Tibial nerve (tissue), 4 donors: Measurements from ENCODE around the gene ZNF474. TPM values are rescaled to one million over a fixed set of nuclear protein-coding genes. Genes with fewer than 3 reads are reported as not detected.

Experiments
- DNase-seq, 2 donors: peaks; one replicate each; pipeline ENCODE4 v3.0.0-alpha.2; 2019; ENCODE audit warnings: low spot score in 2 of 2
- H3K27ac ChIP-seq, 4 donors: fragments of 200-600 bp; sonication (generic) in 3 of 4; one replicate each; pipeline ENCODE4 v1.5.1; 2017 to 2019; ENCODE audit warnings: mild to moderate bottlenecking in 1 of 4
- H3K27me3 ChIP-seq, 2 donors: fragments of 200-600 bp; sonication (generic) in 1 of 2; one replicate each; pipeline versions ENCODE4 v1.5.1 to v1.6.0; 2017 to 2019
- H3K36me3 ChIP-seq, 3 donors: fragments of 200-600 bp; sonication (generic); one replicate each; pipeline ENCODE4 v1.5.1; 2018 to 2019
- H3K4me1 ChIP-seq, 4 donors: fragments of 200-600 bp; sonication (generic) in 3 of 4; one replicate each; pipeline ENCODE4 v1.5.1; 2017 to 2019
- H3K4me3 ChIP-seq, 4 donors: fragments of 200-600 bp; sonication (generic) in 3 of 4; one replicate each; pipeline ENCODE4 v1.5.1; 2017 to 2019; ENCODE audit warnings: mild to moderate bottlenecking in 1 of 4, moderate library complexity in 1 of 4
- H3K9me3 ChIP-seq, 4 donors: fragments of 200-600 bp; sonication (generic) in 3 of 4; one replicate each; pipeline ENCODE4 v1.5.1; 2017 to 2019
- EP300 ChIP-seq, 2 donors: sonication (generic); formaldehyde crosslinking; IDR thresholded peaks; one replicate each; pipeline ENCODE4 v1.6.1; 2017; ENCODE audit warnings: antibody characterized with exemption in 2 of 2, mild to moderate bottlenecking in 1 of 2
- POLR2A ChIP-seq, 2 donors: fragments of 450-650 bp; IDR thresholded peaks; one replicate each; pipeline ENCODE4 v1.6.1; 2017; ENCODE audit warnings: antibody characterized with exemption in 2 of 2, mild to moderate bottlenecking in 2 of 2, moderate library complexity in 2 of 2
- WGBS, 2 donors: methylation state at CpG; one replicate each; pipeline ENCODE4 v1.1.5; 2018; 5-methylcytosine and 5-hydroxymethylcytosine counted together
- total RNA-seq, 4 donors: library from RNA; depleted of rRNA; stranded (reverse); fragments of >200 nt; gene quantifications; one replicate each; pipeline ENCODE4 v1.1.0, GENCODE V29; 2016
- TF ChIP-seq, protein P1 (sequence below), 5 experiments: fragments of 200-600 bp in 3 of 5; fragments of 450-650 bp in 2 of 5; sonication (generic) in 3 of 5; IDR thresholded peaks; one replicate each; pipeline ENCODE4 v1.5.1; 2016 to 2019; ENCODE audit warnings: antibody characterized with exemption in 5 of 5, mild to moderate bottlenecking in 3 of 5, moderate library complexity in 2 of 5

Gene ZNF474
- total RNA-seq, 4 donors from 2014 or later, result 1.5 to 1.8 TPM; not detected in 2

DNA sequence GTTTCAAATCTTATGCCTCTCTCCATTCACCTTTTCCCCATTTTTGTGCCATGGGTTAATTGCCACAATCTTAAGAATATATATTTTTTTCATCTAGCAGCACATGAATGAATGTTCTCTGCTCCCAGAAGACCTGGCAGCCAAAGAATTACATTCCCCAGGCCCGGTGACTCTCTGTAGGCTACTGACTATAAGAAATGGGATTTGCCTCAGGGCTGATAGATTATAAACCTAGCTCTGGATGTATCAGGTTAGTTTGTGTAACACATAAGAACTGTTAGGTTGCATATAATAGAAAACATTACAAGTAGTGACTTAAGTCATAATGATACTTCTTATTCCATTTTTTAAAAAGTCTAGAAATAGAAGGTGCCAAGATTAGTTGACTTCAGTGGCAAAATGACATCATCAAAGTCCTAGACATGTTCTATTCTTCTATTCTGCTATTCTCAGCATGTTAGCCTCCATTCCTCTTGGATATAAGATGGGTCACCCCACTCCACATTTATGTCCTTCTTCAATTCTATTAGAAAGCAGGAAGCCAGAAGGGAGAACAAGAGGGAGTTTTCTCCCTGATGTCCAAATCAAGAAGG lies 10.9 kb upstream of the ZNF474 start:
- no peaks in the 10 kb centered on the region for H3K9me3 ChIP-seq
- H3K4me1 ChIP-seq, result no peaks in the 10 kb centered on the region
- no peaks in the 10 kb centered on the region for H3K27me3 ChIP-seq
- no peaks in the 10 kb centered on the region for H3K36me3 ChIP-seq
- no peak for DNase-seq
- no peak overlapping the region for H3K4me3 ChIP-seq
- H3K27ac ChIP-seq, result no peak overlapping the region
- TF ChIP-seq POLR2A (IDR thresholded peaks at IDR 0.05) (no peak), EP300 (IDR thresholded peaks at IDR 0.05) (no peak)
- TF ChIP-seq, protein P1, sequence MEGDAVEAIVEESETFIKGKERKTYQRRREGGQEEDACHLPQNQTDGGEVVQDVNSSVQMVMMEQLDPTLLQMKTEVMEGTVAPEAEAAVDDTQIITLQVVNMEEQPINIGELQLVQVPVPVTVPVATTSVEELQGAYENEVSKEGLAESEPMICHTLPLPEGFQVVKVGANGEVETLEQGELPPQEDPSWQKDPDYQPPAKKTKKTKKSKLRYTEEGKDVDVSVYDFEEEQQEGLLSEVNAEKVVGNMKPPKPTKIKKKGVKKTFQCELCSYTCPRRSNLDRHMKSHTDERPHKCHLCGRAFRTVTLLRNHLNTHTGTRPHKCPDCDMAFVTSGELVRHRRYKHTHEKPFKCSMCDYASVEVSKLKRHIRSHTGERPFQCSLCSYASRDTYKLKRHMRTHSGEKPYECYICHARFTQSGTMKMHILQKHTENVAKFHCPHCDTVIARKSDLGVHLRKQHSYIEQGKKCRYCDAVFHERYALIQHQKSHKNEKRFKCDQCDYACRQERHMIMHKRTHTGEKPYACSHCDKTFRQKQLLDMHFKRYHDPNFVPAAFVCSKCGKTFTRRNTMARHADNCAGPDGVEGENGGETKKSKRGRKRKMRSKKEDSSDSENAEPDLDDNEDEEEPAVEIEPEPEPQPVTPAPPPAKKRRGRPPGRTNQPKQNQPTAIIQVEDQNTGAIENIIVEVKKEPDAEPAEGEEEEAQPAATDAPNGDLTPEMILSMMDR (IDR thresholded peaks at IDR 0.05), result no peak
- 71 to 76% methylated on average over 1 of the region's 1 CpG for WGBS, 2 donors

DNA sequence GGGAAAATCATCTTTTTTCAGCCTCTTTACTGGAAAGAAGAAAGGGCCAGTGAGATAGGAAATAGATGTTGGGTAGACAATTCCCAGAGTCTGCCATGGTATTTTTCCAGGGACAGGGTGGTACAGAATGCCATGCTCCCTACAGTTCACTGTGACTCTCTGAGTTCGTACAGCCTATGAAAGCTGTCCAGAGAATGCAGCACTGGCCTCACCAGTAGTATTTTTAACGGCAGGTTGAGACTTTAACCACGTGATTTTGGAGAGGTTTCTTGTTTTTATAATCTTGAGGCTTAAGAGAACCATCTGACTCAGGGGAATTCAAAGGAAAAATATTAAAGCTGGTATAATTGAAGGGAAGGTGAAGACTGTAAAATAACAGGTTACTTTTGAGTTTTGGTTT lies 10.1 kb upstream of the ZNF474 start:
- Histone ChIP-seq H3K4me1 (no peaks in the 10 kb centered on the region), H3K4me3 (no peak overlapping the region), H3K9me3 (no peaks in the 10 kb centered on the region), H3K27me3 (no peaks in the 10 kb centered on the region), H3K36me3 (no peaks in the 10 kb centered on the region), H3K27ac (no peak overlapping the region)
- 55 to 70% methylated on average over 3 of the region's 3 CpGs for WGBS, 2 donors
- no peak for DNase-seq
- TF ChIP-seq POLR2A (IDR thresholded peaks at IDR 0.05) (no peak), EP300 (IDR thresholded peaks at IDR 0.05) (no peak)
- TF ChIP-seq, protein P1 (IDR thresholded peaks at IDR 0.05), result no peak

DNA sequence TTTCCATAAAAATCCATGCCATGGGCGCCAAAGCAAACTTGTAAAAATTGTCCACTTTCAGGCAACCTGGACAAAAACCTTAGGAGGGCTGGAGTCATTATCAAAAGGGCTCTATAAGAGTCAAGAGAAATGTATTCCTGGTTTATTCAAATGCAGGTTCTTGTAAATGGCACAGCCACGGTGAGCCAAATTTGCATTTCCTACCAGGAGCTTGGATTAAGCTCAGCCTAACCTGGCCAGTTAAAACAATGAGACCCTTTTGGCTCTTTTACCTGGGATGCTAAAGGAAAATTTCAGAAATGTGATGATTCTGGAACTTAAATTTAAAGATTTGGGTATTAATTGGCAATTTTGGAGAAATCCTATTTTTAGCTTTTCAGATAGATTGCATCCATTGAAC lies 8.9 kb upstream of the ZNF474 start:
- 82 to 84% methylated on average over 2 of the region's 2 CpGs for WGBS, 2 donors
- no peak overlapping the region for H3K4me3 ChIP-seq
- TF ChIP-seq, protein P1 (IDR thresholded peaks at IDR 0.05), result no peak
- no peaks in the 10 kb centered on the region for H3K36me3 ChIP-seq
- H3K9me3 ChIP-seq, result no peaks in the 10 kb centered on the region
- no peaks in the 10 kb centered on the region for H3K4me1 ChIP-seq
- no peak overlapping the region for H3K27ac ChIP-seq
- no peak for DNase-seq
- no peaks in the 10 kb centered on the region for H3K27me3 ChIP-seq

DNA sequence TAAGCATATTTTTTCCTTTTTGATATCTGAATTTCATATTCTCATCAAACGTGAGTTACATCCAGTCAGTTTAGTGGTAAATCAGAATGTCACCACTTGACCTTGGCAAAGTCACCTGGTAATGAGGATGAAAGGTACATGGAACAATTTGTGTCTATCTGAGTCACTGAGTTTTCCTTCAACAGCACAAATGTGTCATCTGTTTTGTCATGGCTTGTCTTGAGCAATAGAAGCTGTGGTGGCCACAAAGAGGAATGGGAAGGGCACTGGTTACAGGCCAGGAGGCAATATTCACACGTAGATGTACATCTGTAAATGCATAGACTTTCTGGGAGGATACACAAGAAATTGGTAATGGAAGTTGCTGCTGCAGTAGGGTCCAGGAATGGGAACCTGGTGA lies 8.4 kb upstream of the ZNF474 start:
- no peaks in the 10 kb centered on the region for H3K36me3 ChIP-seq
- H3K27ac ChIP-seq, result no peak overlapping the region
- no peak for TF ChIP-seq POLR2A (IDR thresholded peaks at IDR 0.05)
- no peak for TF ChIP-seq EP300 (IDR thresholded peaks at IDR 0.05)
- TF ChIP-seq, protein P1 (IDR thresholded peaks at IDR 0.05), result no peak
- no peak for DNase-seq
- no peak overlapping the region for H3K4me3 ChIP-seq
- H3K9me3 ChIP-seq, result no peaks in the 10 kb centered on the region
- no peaks in the 10 kb centered on the region for H3K4me1 ChIP-seq
- H3K27me3 ChIP-seq, result no peaks in the 10 kb centered on the region
- WGBS, 2 donors, result 82 to 84% methylated on average over 2 of the region's 2 CpGs

DNA sequence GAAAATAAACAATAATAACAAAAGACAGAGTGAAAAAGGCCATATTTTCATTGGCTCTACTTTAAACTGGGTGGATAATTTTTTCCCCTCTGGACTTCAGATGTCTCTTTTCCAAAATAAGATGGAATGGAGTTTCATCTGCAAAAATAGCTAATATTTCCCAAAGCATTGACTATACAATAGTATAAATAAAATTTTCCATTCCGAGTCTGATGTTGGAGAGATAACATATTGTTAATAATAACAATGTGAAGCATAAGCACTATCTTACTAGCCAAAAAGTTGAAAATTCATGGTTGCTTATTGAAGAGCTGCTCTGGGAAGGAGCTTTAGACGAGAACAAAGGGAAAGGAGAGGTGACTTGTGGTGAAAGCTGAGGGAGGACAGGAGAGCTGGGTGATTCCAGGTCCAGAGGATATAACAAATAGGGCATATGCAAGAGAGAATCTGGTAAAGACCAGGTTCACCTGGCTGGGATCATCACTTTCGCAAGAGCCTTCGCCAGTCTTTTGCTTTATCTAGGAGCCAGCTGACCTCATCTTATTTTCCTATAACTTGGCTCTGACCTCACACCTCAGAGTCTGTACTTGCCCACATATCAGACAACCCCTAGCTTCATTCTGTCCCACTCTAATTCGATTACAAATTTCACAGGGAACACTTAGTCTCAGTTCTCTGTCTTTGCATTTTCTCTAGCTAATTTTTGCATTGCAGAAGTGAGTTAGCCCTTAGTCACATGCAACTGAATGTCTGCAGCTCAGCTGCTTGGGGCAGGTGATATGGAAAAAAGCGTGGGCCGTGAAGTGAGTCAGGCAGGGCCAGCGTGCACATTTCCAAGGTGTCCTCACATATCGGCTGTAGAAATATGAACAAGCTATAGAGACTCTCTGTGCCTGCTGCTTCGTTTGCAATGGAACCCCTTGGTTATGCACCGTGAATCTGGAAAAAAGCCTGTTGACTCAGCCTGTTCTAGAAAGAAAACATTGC lies 7.6 kb upstream of the ZNF474 start:
- 82 to 87% methylated on average over 11 of the region's 11 CpGs for WGBS, 2 donors
- H3K27ac ChIP-seq, result no peak overlapping the region

More for the DNA sequence above, 7.6 kb upstream of the ZNF474 start:
- peaks cover 0 to 7% (median 0%) of the 10 kb centered on the region in 4 donors for H3K4me1 ChIP-seq
- H3K36me3 ChIP-seq, result no peaks in the 10 kb centered on the region
- H3K27me3 ChIP-seq, result no peaks in the 10 kb centered on the region
- TF ChIP-seq POLR2A (IDR thresholded peaks at IDR 0.05), result no peak
- TF ChIP-seq, protein P1 (IDR thresholded peaks at IDR 0.05), result no peak
- no peak for TF ChIP-seq EP300 (IDR thresholded peaks at IDR 0.05)
- DNase-seq, result no peak
- no peaks in the 10 kb centered on the region for H3K9me3 ChIP-seq
- H3K4me3 ChIP-seq, result no peak overlapping the region
